HepG2 (cell line): ENCODE measurements around the gene GPS1. TPM values are rescaled to one million over a fixed set of nuclear protein-coding genes. Genes with fewer than 3 reads are reported as not detected.

ENCODE experiments used
- AGO1 ChIP-seq: fragments of 200-400 bp; formaldehyde crosslinking; IDR thresholded peaks from 2 replicates; pipeline ENCODE4 v1.6.1; 2017; ENCODE audit warnings: mild to moderate bottlenecking, low read depth, low read length, moderate library complexity; ENCODE audit not compliant: poor library complexity, severe bottlenecking
- BATF2 ChIP-seq: sonication (generic); formaldehyde crosslinking; IDR thresholded peaks from 2 replicates; pipeline ENCODE4 v1.8.0; 2022; ENCODE audit warnings: mild to moderate bottlenecking, missing genetic modification reagents, moderate library complexity
- BCL6 ChIP-seq: IDR thresholded peaks from 2 replicates; pipeline ENCODE4 v1.6.1; 2016; ENCODE audit warnings: missing genetic modification reagents, missing compliant biosample characterization
- GABPA ChIP-seq, 2 experiments: IDR thresholded peaks; 2 replicates each; pipeline ENCODE4 v1.6.1; 2011 to 2016; ENCODE audit warnings: low read depth in 2 of 2, low read length in 1 of 2, missing biosample characterization in 1 of 2, missing genetic modification characterization in 1 of 2
- HHEX ChIP-seq: IDR thresholded peaks from 2 replicates; pipeline ENCODE4 v1.6.1; 2016; ENCODE audit warnings: control low read depth
- KDM6A ChIP-seq: IDR thresholded peaks from 2 replicates; pipeline ENCODE4 v1.6.1; 2016; ENCODE audit warnings: low read depth
- KLF15 ChIP-seq: sonication (generic); formaldehyde crosslinking; IDR thresholded peaks from 2 replicates; pipeline ENCODE4 v1.8.1; 2023; ENCODE audit warnings: borderline replicate concordance, mild to moderate bottlenecking, inconsistent platforms, missing genetic modification reagents, mixed read lengths
- NFKBIZ ChIP-seq: IDR thresholded peaks from 2 replicates; pipeline ENCODE4 v1.6.1; 2018; ENCODE audit warnings: missing genetic modification reagents, missing compliant biosample characterization
- PRDM10 ChIP-seq: sonication (generic); formaldehyde crosslinking; IDR thresholded peaks from 2 replicates; pipeline ENCODE4 v1.4.0; 2020; ENCODE audit warnings: low read depth, missing genetic modification reagents
- PTBP1 ChIP-seq: fragments of 200-400 bp; formaldehyde crosslinking; IDR thresholded peaks from 2 replicates; pipeline ENCODE4 v1.6.1; 2018; ENCODE audit warnings: low read length, low read depth; ENCODE audit not compliant: poor library complexity, severe bottlenecking
- RBFOX2 ChIP-seq: fragments of 200-400 bp; formaldehyde crosslinking; IDR thresholded peaks from 2 replicates; pipeline ENCODE4 v1.6.1; 2017; ENCODE audit warnings: low read depth, mild to moderate bottlenecking, low read length
- ZBTB1 ChIP-seq: sonication (generic); formaldehyde crosslinking; IDR thresholded peaks from 2 replicates; pipeline ENCODE4 v1.4.0; 2020; ENCODE audit warnings: missing genetic modification reagents, borderline replicate concordance
- ZC3H4 ChIP-seq: sonication (generic); formaldehyde crosslinking; IDR thresholded peaks from 2 replicates; pipeline ENCODE4 v1.4.0; 2020; ENCODE audit warnings: missing genetic modification reagents, borderline replicate concordance
- ZFP62 ChIP-seq: sonication (generic); formaldehyde crosslinking; IDR thresholded peaks from 2 replicates; pipeline ENCODE4 v1.4.0; 2020; ENCODE audit warnings: missing genetic modification reagents
- ZNF326 ChIP-seq: sonication (generic); formaldehyde crosslinking; IDR thresholded peaks from 2 replicates; pipeline ENCODE4 v1.4.0; 2020; ENCODE audit warnings: missing genetic modification reagents, borderline replicate concordance
- ZNF34 ChIP-seq: sonication (generic); formaldehyde crosslinking; IDR thresholded peaks from 2 replicates; pipeline ENCODE4 v1.4.0; 2020; ENCODE audit warnings: mild to moderate bottlenecking, missing genetic modification reagents, borderline replicate concordance
- ZNF501 ChIP-seq: sonication (generic); formaldehyde crosslinking; IDR thresholded peaks from 2 replicates; pipeline ENCODE4 v1.5.1; 2020; ENCODE audit warnings: mild to moderate bottlenecking, moderate library complexity, missing genetic modification reagents
- ZNF784 ChIP-seq: sonication (generic); formaldehyde crosslinking; IDR thresholded peaks from 2 replicates; pipeline ENCODE4 v1.5.1; 2020; ENCODE audit warnings: missing genetic modification reagents, mild to moderate bottlenecking, borderline replicate concordance
- ZSCAN29 ChIP-seq: sonication (generic); formaldehyde crosslinking; conservative IDR thresholded peaks from 2 replicates; pipeline ENCODE4 v1.4.0; 2020; ENCODE audit warnings: mild to moderate bottlenecking, missing genetic modification reagents
- polyA plus RNA-seq, 8 experiments: library from polyadenylated mRNA; depleted of rRNA in 3 of 8; stranded (reverse) in 7 of 8; unstranded in 1 of 8; fragments of >200 nt; fragmentation: Illumina TruSeq in 4 of 8; extraction: Trizol in 4 of 8; gene quantifications; 2 replicates each; pipeline versions ENCODE4 v1.2.1 to v1.2.3, GENCODE V29; 2011 to 2016; ENCODE audit warnings: low read depth in 4 of 8, missing spikeins in 1 of 8, mixed read lengths in 1 of 8; ENCODE audit not compliant: insufficient read depth in 1 of 8
- total RNA-seq, 5 experiments: library from RNA; depleted of rRNA; stranded (reverse); fragments of >200 nt; fragmentation: Illumina TruSeq; extraction: Trizol; gene quantifications; 2 replicates each; pipeline ENCODE4 v1.2.3, GENCODE V29; 2016; ENCODE audit warnings: low read depth in 1 of 5
- TF ChIP-seq, protein P1 (sequence below): sonication (generic); formaldehyde crosslinking; IDR thresholded peaks from 2 replicates; pipeline ENCODE4 v1.8.1; 2022; ENCODE audit warnings: low read depth, mild to moderate bottlenecking, missing genetic modification reagents
- TF ChIP-seq, protein P2 (sequence below): IDR thresholded peaks from 2 replicates; pipeline ENCODE4 v1.6.1; 2016; ENCODE audit warnings: control low read depth

The GPS1 gene
- total and polyA plus RNA-seq, 2 of the 13 experiments (the other 11 are each of a cell fraction or from before 2014, with no cell fraction given): 124 to 128 TPM

- TF ChIP-seq, protein P1, sequence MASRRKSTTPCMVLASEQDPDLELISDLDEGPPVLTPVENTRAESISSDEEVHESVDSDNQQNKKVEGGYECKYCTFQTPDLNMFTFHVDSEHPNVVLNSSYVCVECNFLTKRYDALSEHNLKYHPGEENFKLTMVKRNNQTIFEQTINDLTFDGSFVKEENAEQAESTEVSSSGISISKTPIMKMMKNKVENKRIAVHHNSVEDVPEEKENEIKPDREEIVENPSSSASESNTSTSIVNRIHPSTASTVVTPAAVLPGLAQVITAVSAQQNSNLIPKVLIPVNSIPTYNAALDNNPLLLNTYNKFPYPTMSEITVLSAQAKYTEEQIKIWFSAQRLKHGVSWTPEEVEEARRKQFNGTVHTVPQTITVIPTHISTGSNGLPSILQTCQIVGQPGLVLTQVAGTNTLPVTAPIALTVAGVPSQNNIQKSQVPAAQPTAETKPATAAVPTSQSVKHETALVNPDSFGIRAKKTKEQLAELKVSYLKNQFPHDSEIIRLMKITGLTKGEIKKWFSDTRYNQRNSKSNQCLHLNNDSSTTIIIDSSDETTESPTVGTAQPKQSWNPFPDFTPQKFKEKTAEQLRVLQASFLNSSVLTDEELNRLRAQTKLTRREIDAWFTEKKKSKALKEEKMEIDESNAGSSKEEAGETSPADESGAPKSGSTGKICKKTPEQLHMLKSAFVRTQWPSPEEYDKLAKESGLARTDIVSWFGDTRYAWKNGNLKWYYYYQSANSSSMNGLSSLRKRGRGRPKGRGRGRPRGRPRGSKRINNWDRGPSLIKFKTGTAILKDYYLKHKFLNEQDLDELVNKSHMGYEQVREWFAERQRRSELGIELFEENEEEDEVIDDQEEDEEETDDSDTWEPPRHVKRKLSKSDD: 0 out of 2 replicates have a peak, but pooled peaks have one; percentile 3
- TF ChIP-seq ZBTB1 (CRISPR knock-in tag): no peak
- TF ChIP-seq KDM6A (CRISPR knock-in tag): no peak
- TF ChIP-seq ZNF784 (CRISPR knock-in tag): no peak
- TF ChIP-seq ZNF501 (CRISPR knock-in tag): no peak
- no peak for TF ChIP-seq NFKBIZ (CRISPR knock-in tag)
- TF ChIP-seq AGO1: peak; percentile 74
- TF ChIP-seq GABPA (IDR thresholded peaks at IDR 0.05; ENCODE audit: low read depth, low read length): no peak
- no peak for TF ChIP-seq GABPA (CRISPR knock-in tag; IDR thresholded peaks at IDR 0.05; ENCODE audit: low read depth)
- peak; percentile 47; the same call in 1 of the 2 replicates for TF ChIP-seq RBFOX2
- no peak for TF ChIP-seq HHEX (CRISPR knock-in tag)
- TF ChIP-seq BATF2: no peak
- no peak for TF ChIP-seq ZSCAN29 (CRISPR knock-in tag)
- no peak for TF ChIP-seq KLF15 (CRISPR knock-in tag)
- no peak for TF ChIP-seq PTBP1
- no peak for TF ChIP-seq ZNF326 (CRISPR knock-in tag)
- no peak for TF ChIP-seq ZC3H4 (CRISPR knock-in tag)
- TF ChIP-seq, protein P2, sequence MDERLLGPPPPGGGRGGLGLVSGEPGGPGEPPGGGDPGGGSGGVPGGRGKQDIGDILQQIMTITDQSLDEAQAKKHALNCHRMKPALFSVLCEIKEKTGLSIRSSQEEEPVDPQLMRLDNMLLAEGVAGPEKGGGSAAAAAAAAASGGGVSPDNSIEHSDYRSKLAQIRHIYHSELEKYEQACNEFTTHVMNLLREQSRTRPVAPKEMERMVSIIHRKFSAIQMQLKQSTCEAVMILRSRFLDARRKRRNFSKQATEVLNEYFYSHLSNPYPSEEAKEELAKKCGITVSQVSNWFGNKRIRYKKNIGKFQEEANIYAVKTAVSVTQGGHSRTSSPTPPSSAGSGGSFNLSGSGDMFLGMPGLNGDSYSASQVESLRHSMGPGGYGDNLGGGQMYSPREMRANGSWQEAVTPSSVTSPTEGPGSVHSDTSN (CRISPR knock-in tag): no peak
- no peak for TF ChIP-seq BCL6 (CRISPR knock-in tag)
- no peak for TF ChIP-seq ZNF34 (CRISPR knock-in tag)
- TF ChIP-seq ZFP62 (CRISPR knock-in tag): no peak
- TF ChIP-seq PRDM10 (CRISPR knock-in tag): no peak
Measured at GRCh38 chr17:82060001-82060380, 8.3 kb downstream of the GPS1 start (continued).
